HG03469 (cell line): ENCODE measurements around the gene MYO9A.
"Not testable (repeated sequence)": the region's sequence is repeated elsewhere in the genome, so short reads cannot be mapped to it uniquely, and the experiment has no call there.

Source experiments
- ATAC-seq: cut with Tn5 transposase; IDR thresholded peaks from one replicate; pipeline ENCODE4 v1.9.1; 2021; ENCODE audit warnings: mild to moderate bottlenecking, moderate library complexity, moderate number of reproducible peaks; ENCODE audit not compliant: unreplicated experiment

Gene MYO9A

GRCh38 chr15:72099155-72099554 is 18.8 kb downstream of the MYO9A start:
- ATAC-seq, result no peak

DNA sequence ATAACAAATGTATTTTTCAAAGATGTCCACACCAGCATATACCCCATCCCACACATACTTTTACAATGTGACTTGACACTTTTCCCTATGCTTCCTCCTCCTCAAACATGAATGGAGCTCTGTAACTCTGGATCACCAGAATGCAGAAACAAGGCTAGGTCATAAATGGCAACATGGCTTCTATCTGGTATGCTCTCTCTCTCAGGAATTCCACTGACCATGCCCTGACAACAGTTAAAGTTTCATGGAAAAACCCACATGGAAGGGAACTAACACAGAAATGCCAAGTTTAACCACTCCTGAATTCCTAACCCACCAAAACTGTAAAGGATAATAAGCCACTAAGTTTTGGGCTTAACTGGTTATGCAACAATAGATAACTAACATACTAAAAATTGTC is 19.9 kb downstream of the MYO9A start:
- ATAC-seq, result no peak

- no peak for ATAC-seq
Measured at GRCh38 chr15:72096796-72097195, 21.2 kb downstream of the MYO9A start.

- ATAC-seq, result no peak
Measured at GRCh38 chr15:72092691-72093090, 25.3 kb downstream of the MYO9A start.

DNA sequence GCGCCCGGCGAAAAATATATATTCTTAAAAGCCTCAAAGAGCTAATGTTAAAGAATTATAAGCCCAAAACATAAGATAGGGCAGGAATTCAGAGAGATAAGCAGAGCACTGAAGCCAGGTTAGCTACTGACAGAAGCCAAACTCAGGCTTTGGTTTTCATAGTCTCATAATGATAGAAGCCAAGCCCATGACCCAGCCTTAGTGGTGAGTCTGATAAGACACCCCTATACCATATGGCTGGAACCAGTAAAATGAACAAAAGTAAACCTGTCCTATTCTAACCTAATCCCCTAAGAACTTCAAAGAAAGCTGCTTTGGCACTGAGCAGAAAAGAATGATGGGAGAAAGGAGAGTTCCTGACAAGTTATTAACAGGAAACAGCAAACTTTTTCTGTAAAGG is 25.9 kb downstream of the MYO9A start:
- no peak for ATAC-seq

- ATAC-seq, result no peak
Measured at GRCh38 chr15:72086920-72087648, 30.9 kb downstream of the MYO9A start.

- no peak for ATAC-seq
Measured at GRCh38 chr15:72086010-72086697, 31.8 kb downstream of the MYO9A start.

GRCh38 chr15:72082176-72082575 is 35.8 kb downstream of the MYO9A start:
- ATAC-seq, result no peak

DNA sequence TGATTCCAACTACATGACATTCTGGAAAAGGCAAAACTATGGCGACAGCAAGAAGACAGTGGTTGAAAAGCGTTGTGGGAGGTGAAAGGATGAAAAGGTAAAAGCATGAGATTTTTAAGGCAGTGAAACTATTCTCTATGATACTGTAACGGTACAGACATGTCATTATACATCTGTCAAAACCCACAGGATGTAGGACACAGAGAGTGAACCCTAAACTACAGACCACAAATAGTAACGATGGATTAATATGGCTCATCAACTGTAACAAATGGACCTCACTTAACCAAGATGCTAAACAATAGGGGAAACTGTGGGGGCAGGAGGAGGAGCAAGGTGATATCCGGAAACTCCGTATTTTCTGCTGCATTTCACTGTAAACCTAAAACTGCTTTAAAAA is 39.1 kb downstream of the MYO9A start:
- peak; percentile 78 for ATAC-seq

DNA sequence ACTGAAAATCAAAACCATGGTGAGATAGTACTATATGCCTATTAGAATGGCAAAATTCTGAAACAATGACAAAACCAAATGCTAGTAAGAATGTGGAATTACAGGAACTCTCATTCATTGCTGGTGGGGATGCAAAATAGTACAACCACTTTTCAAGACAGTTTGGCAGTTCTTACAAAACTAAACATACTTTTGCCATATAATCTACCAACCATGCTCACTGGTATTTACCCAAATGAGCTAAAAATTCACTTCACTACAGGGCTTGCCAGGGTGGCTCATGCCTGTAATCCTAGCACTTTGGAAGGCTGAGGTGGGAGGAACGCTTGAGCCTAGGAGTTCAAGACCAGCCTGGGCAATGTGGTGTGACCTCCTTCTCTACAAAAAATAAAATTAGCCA is 40.0 kb downstream of the MYO9A start:
- no peak for ATAC-seq

GRCh38 chr15:72074335-72075060 is 43.5 kb downstream of the MYO9A start:
- ATAC-seq, result no peak

- ATAC-seq, result not testable (repeated sequence)
Measured at GRCh38 chr15:72071448-72071825, 46.5 kb downstream of the MYO9A start.

GRCh38 chr15:72070817-72071447 is 47.0 kb downstream of the MYO9A start:
- ATAC-seq, result no peak

- ATAC-seq, result no peak
Measured at GRCh38 chr15:72068856-72069255, 49.1 kb downstream of the MYO9A start.

GRCh38 chr15:72065801-72066200 is 52.1 kb downstream of the MYO9A start:
- no peak for ATAC-seq

DNA sequence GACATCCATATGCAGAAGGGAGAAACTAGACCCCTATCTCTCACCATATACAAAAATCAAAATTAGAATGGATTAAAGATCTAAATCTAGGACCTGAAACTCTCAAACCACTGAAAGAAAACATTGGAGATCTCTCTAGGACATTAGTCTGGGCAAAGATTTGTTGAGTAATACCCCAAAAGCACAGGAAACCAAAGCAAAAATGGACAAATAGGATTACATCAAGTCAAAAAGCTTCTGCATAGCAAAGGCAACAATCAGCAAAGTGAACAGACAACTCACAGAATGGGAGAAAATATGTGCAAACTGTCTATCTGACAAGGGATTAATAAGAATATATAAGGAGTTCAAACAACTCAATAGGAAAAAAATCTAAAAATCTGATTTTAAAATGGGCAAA is 54.8 kb downstream of the MYO9A start:
- no peak for ATAC-seq

GRCh38 chr15:72062319-72062718 is 55.6 kb downstream of the MYO9A start:
- ATAC-seq, result no peak

GRCh38 chr15:72060687-72061250 is 57.2 kb downstream of the MYO9A start:
- no peak for ATAC-seq

GRCh38 chr15:72058585-72058984 is 59.4 kb downstream of the MYO9A start:
- ATAC-seq, result no peak

GRCh38 chr15:72057548-72058091 is 60.3 kb downstream of the MYO9A start:
- ATAC-seq, result no peak

DNA sequence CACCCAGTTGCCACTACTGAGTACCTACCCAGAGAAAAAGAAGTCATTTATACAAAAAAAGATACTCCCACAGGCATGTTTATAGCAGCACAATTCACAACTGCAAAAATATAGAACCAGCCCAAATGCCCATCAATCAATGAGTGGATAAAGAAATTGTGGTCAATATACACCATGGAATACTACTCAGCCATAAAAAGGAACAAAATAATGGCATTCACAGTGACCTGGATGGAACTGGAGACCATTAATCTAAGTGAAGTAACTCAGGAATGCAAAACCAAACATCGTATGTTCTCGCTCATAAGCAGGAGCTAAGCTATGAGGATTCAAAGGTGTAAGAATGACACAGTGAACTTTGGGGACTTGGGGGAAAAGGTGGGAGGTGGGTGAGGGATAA is 61.7 kb downstream of the MYO9A start:
- not testable (repeated sequence) for ATAC-seq
